ENCODE measurements around the gene NHS. TPM values are rescaled to one million over a fixed set of nuclear protein-coding genes. Genes with fewer than 3 reads are reported as not detected.

NHS gene
- total RNA-seq, 1 experiment from 2014 or later: 3.0 TPM

GRCh38 chrX:17736478-17736855 lies 361.5 kb downstream of the NHS start:
- DNase-seq (ENCODE audit: low spot score): no peak

GRCh38 chrX:17736856-17737709 lies 362.1 kb downstream of the NHS start, which contains the start of gene SCML1:
TSS of gene SCML1 (plus strand) at chrX:17737493. CDS start at chrX:17744187, 6,694 bp downstream.
- DNase-seq (ENCODE audit: low spot score): peak; percentile 96

- no peak for DNase-seq (ENCODE audit: low spot score)
Observed at GRCh38 chrX:17737710-17737985, 362.6 kb downstream of the NHS start.

DNA sequence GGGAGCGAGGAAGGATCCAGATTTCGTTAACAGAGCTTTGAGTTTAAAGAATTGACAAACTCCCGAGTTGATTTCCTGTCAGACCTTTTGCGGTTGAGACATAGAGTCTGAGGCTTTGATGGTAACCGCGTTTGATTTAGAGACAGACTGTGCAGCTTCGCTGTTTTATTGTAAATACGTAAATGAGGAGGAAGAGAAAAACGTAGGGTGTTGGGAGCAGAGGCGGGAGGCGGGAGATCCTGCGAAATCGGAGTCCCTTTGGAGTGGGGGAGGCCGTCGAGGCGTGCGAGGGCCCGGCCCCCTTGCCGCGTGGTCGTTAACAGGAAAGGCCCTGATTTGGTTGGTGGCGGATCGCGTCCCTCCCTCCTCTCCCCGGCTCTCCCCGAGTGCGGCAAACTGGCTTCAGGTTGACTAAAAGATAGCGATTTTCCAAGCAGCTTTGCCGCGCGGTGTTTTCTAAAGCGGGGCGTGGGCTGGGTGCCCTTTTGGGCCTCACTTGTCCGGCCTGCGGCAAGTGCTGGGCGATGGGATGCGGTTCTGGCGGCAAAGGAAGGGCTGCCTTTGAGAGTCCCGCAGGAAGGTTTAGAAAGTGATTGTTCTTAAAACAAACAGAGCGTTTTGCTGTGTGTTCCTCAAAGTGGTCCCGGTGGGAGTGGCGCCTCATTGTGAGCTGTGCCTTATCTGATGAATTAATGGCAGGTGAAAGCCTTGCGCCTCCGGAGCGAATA lies 363.1 kb downstream of the NHS start:
- DNase-seq (ENCODE audit: low spot score): peak; percentile 46

GRCh38 chrX:17738737-17739535 lies 363.9 kb downstream of the NHS start:
- peak; percentile 4 for DNase-seq (ENCODE audit: low spot score)

GRCh38 chrX:17740137-17741122 lies 365.4 kb downstream of the NHS start:
- no peak for DNase-seq (ENCODE audit: low spot score)

DNA sequence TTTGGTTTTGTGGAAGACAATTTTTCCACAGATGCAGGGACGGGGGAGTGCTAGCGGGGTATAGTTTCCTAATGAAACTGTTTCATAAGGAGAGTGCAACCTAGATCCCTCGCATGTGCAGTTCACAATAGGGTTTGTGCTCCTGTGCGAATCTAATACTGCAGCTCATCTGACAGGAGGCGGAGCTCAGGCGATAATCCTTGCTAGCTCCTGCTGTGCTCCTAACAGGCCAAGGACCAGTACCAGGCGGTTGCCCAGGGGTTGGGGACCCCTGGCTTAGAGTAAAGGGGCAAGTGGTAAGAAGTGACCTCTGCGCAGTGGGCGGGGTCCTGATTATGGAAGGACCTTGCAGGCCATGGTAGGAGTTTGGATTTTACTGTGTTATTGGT lies 366.1 kb downstream of the NHS start:
- no peak for DNase-seq (ENCODE audit: low spot score)

DNA sequence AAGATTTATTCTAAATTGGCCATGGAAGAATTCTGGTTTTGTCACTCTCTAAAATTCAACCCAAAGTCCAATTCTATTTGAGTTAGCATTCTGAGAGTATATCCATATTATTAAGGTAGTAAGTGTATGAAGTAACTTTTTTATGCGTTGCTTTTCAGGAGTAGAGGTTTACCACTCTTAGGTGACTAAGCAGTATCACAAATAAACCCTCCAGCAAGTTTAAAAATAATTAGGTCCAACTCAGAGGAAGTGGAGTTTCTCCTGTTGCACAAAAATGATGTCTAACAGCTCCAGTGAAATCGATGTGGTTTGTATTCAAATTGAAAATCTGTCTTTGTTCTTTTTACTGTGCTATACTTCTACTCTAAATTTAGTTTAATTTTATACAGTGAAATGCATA lies 368.9 kb downstream of the NHS start:
- DNase-seq (ENCODE audit: low spot score): peak; percentile 21

DNA sequence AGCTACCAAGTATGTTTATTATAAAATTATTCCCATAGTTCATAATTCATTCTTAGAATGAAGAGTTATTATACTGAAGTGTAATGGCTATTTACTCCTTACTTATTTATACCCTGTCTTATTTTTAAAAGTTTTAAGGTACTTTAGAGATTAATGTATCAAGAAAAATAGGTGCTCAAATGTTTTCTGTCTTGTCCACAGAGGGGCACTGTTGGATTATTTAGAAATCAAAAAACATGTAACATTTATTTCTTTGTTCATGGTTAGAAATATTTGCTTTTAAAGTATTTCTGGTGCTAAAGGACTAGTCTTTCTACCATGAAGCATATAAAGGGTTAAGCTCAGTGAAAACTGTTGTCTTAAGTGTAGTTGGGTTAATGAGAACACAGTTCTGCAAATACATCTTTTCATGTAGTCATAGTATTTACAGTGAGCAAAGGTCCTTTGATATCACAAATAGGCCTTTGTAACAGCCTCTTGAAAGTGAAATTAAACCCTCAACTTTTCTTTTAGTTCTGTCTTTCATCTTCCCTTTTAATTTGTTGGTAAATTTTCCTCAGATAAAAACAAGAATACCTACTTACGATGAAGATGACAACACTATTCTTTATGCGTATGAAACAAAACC lies 370.0 kb downstream of the NHS start:
- peak; percentile 6 for DNase-seq (ENCODE audit: low spot score)

- no peak for DNase-seq (ENCODE audit: low spot score)
Observed at GRCh38 chrX:17747692-17748091, 372.7 kb downstream of the NHS start.

GRCh38 chrX:17748684-17749083 lies 373.7 kb downstream of the NHS start:
- no peak for DNase-seq (ENCODE audit: low spot score)

DNA sequence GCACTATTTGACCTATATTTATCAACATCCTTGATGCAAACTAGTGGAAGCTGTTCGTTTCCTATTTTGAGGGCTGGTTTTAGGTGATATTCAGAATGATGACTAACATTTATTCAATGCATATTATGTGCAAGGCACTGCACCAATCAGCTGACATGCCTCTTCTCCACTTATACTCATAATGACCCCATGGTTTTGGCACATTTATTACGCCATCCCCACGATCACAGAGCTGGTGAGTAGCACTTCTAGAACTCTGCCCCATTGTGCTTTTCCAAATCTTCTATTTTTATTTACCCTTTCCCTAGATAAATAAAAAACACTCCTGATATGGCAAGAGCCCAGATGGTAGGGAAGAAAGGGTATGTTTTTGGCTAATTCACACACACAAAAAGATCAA lies 375.4 kb downstream of the NHS start:
- no peak for DNase-seq (ENCODE audit: low spot score)

DNA sequence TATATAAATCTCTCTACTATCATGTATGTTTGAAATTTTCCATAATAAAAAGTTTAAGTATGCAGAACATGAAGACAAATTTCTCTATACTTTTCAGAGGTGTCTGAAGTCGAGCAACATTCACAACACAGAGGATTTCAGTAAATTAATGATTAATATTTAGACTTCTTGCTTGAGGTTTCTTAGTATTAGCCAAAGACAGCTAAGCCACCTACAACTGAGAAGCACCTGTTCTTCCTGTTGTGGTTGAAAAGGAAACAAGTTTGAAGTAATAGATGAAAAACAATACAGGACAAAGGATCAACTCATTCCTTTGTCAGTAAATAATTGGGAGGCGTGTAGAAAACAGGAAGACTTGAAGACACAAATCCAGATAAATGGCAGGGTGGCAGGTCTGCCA lies 383.4 kb downstream of the NHS start:
- DNase-seq (ENCODE audit: low spot score): no peak

DNA sequence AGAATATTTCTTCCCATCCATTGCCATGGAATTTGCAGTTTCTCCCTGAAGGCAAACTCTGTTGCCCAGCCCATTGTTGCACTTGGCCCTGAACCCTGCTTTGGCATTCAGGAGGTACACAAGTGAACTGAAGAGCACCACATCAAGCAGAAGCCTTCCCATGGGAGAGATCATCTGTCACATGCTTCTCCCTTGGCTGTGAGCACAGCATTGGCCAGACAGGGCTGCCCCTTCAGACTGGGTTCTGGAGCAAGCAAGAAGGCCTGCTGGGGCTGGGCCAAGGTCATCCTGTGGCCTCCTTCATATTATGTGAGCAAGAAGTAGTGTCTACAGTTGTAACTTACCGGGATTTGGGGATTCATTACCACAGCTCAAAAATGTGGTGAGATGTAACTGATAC lies 385.0 kb downstream of the NHS start:
- no peak for DNase-seq (ENCODE audit: low spot score)

DNA sequence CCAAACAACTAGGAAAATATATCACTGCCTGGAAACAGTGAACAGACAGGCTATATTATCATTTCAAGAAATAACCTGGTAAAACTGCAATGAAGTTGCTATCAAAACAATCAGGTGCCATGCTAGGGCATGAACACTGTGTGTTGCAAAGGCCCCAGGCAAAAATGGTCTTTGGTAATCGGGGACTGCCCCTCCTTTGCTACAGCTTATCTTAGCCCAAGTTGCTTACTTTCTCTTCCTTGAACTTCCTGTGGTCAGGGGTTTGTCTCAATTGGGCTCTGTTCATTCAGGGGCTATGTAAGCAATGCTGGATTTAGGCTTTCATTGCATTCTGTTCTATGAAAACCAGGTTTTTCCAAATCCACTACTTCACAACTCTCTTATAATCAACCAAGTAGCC lies 392.7 kb downstream of the NHS start:
- no peak for DNase-seq (ENCODE audit: low spot score)

GRCh38 chrX:17768997-17769396 lies 394.0 kb downstream of the NHS start:
- no peak for DNase-seq (ENCODE audit: low spot score)

- DNase-seq (ENCODE audit: low spot score): no peak
Observed at GRCh38 chrX:17769701-17770269, 394.8 kb downstream of the NHS start.

DNA sequence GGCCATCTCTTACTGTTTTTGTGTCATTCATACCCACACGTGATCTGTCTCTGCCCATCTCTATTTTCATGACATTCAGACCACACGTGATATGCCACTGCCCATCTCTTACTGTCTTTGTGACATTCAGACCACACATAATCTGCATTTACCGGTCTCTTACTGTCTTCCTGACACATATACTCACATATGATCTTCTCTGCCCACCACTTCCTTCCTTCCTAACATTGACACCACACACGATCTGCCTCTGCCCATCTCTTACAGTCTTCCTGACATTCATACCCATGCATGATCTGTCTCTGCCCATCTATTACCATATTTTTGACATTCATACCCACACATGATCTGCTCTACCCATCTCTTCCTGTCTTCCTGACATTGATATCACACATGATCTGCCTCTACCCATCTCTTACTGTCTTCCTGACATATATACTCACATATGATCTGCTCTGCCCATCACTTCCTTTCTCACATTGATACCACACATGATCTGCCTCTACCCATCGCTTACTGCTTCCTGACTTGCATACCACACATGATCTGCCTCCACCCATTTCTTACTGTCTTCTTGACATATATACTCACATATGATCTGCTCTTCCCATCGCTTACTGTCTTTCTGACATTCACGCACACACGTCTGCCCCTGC lies 398.3 kb downstream of the NHS start:
- DNase-seq (ENCODE audit: low spot score): no peak

DNA sequence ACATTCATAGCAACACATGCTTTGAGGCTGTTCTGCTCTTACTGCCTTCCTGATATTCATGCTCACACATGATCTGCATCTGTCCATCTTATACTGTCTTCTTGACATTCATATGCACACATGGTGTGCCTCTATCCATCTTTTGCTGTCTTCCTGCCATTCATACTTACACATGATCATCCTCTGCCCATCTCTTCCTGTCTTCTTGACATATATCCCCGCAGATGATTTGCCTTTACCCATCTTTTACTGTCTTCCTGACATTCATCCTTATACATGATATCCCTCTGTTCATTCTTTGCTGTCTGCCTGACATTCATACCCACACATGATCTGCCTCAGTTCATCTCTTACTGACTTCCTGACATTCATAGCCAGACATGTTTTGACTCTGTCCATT lies 399.1 kb downstream of the NHS start:
- no peak for DNase-seq (ENCODE audit: low spot score)

GRCh38 chrX:17778997-17779396 lies 404.0 kb downstream of the NHS start:
- DNase-seq (ENCODE audit: low spot score): no peak
